Fibroblast of lung (primary cell): ENCODE results near the gene PIGN.

ENCODE experiments used
- EZH2 ChIP-seq: IDR thresholded peaks from 2 replicates; pipeline ENCODE4 v1.5.1; 2012; ENCODE audit warnings: low read length, control low read depth, mild to moderate bottlenecking; ENCODE audit errors: missing control alignments
- TF ChIP-seq, protein P1 (sequence below), 2 donors: IDR thresholded peaks in 1 of 2; conservative IDR thresholded peaks in 1 of 2; 1 replicate in 1 of 2; 2 replicates in 1 of 2; pipeline ENCODE4 v1.5.1; 2011 to 2012; ENCODE audit warnings: low read length in 2 of 2, control low read depth in 1 of 2, inconsistent platforms in 1 of 2, low read depth in 1 of 2, mild to moderate bottlenecking in 1 of 2

DNA sequence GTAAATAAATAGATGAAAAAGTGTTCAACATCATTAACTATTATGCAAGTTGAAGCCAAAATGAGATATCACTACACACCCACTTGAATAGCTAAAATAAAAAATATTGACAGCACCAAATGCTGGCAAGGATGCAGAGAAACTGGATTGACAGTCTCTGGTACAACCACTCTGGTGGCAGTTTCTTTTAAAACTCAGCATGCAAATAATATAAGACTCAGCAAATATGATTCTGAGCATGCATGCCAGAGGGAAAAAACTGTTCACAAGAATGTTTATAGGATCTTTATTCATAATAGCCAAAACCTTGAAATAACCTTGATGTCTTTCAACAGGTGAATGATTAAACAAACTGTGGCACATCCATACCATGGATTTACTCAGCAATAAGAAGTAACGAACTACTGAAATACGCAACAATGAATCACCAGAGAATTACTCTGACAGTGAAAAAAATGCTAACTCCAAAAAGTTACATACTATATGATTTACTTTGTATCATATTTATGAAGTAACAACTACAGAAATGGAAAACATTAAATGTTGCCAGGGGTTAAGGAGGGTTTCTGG lies 131.8 kb downstream of the PIGN start:
- TF ChIP-seq, protein P1, sequence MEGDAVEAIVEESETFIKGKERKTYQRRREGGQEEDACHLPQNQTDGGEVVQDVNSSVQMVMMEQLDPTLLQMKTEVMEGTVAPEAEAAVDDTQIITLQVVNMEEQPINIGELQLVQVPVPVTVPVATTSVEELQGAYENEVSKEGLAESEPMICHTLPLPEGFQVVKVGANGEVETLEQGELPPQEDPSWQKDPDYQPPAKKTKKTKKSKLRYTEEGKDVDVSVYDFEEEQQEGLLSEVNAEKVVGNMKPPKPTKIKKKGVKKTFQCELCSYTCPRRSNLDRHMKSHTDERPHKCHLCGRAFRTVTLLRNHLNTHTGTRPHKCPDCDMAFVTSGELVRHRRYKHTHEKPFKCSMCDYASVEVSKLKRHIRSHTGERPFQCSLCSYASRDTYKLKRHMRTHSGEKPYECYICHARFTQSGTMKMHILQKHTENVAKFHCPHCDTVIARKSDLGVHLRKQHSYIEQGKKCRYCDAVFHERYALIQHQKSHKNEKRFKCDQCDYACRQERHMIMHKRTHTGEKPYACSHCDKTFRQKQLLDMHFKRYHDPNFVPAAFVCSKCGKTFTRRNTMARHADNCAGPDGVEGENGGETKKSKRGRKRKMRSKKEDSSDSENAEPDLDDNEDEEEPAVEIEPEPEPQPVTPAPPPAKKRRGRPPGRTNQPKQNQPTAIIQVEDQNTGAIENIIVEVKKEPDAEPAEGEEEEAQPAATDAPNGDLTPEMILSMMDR (conservative IDR thresholded peaks at IDR 0.05 in 1 of 2, IDR thresholded peaks at IDR 0.05 in 1 of 2; ENCODE audit: low read depth in 1 of 2, low read length in 2 of 2), result no peak
- no peak for TF ChIP-seq EZH2
